Ovary (tissue), 10 donors: ENCODE results near the gene SLC22A25. TPM values are rescaled to one million over a fixed set of nuclear protein-coding genes. Genes with fewer than 3 reads are reported as not detected.

Source experiments
- DNase-seq, 5 donors: peaks; one replicate each; pipeline ENCODE4 v3.0.0-alpha.2; 2019 to 2020
- H3K27ac ChIP-seq, 2 donors: fragments of 200-600 bp; one replicate each; pipeline versions ENCODE4 v1.5.1 to v1.8.0; 2019 to 2022
- H3K27me3 ChIP-seq: fragments of 200-600 bp; one replicate; pipeline ENCODE4 v1.8.0; 2022
- H3K36me3 ChIP-seq: fragments of 200-600 bp; sonication (generic); one replicate; pipeline ENCODE4 v1.5.1; 2019
- H3K4me1 ChIP-seq: one replicate; pipeline ENCODE4 v1.8.1; 2013; ENCODE audit warnings: mild to moderate bottlenecking, moderate library complexity; ENCODE audit not compliant: insufficient read depth
- H3K4me3 ChIP-seq: fragments of 200-600 bp; sonication (generic); one replicate; pipeline ENCODE4 v1.5.1; 2017
- H3K9me3 ChIP-seq, 2 donors: fragments of 200-600 bp in 1 of 2; sonication (generic) in 1 of 2; one replicate each; pipeline versions ENCODE4 v1.5.1 to v1.8.1; 2013 to 2019; ENCODE audit warnings: mild to moderate bottlenecking in 1 of 2, moderate library complexity in 1 of 2
- EP300 ChIP-seq: sonication (generic); formaldehyde crosslinking; IDR thresholded peaks from one replicate; pipeline ENCODE4 v1.6.1; 2017; ENCODE audit warnings: antibody characterized with exemption
- POLR2A ChIP-seq: fragments of 450-650 bp; IDR thresholded peaks from one replicate; pipeline ENCODE4 v1.6.1; 2017; ENCODE audit warnings: antibody characterized with exemption, mild to moderate bottlenecking, moderate library complexity
- WGBS, 3 donors: extraction: QIAGEN DNeasy Blood & Tissue Kit in 1 of 3; methylation state at CpG; one replicate each; pipeline versions ENCODE4 v1.1.5 to v1.1.7; 2013 to 2017; 5-methylcytosine and 5-hydroxymethylcytosine counted together
- intact Hi-C, 4 donors: fragments of 100-400 bp; cut with DNase I; formaldehyde crosslinking; loops; one replicate each; pipeline versions ENCODE4 v1.11.0 to v1.15.1; 2022 to 2023
- long read RNA-seq, 3 donors: library from polyadenylated mRNA in 2 of 3; unstranded in 2 of 3; transcript quantifications; one replicate each; pipeline ENCODE4 v2.0.0 and lab custom pipeline, GENCODE V29; 2021 to 2026
- polyA plus RNA-seq, 2 donors: library from polyadenylated mRNA; stranded (reverse); fragments of 200-250 nt in 1 of 2; fragments of 350-450 nt in 1 of 2; fragmentation: Illumina TruSeq in 1 of 2; extraction: RNeasy Lipid Tissue Mini Kit (QIAGEN cat#74804) in 1 of 2; gene quantifications; one replicate each; pipeline ENCODE4 v1.2.3, GENCODE V29; 2013 to 2014
- total RNA-seq, 7 donors: library from RNA; depleted of rRNA in 2 of 7; stranded (reverse); fragments of >200 nt in 2 of 7; fragmentation: NEBNext Ultra II Directional in 3 of 7; extraction: Animal tissue kit (Norgen Biotek cat#: 25700) in 3 of 7; gene quantifications; one replicate each; pipeline versions ENCODE4 v1.1.0 to v1.2.4, GENCODE V29; 2016 to 2023
- TF ChIP-seq, protein P1 (sequence below), 3 donors: fragments of 450-650 bp in 2 of 3; fragments of 200-600 bp in 1 of 3; IDR thresholded peaks; one replicate each; pipeline versions ENCODE4 v1.5.1 to v1.8.0; 2016 to 2022; ENCODE audit warnings: antibody characterized with exemption in 3 of 3, mild to moderate bottlenecking in 1 of 3
- donor health status: DM: no; HTN: no; CAD: no; lungs with moderate emphysema.
- donor health status: DM: no; HTN: no; CAD: no.
- donor health status: Bipolar disorder and iron deficiency.
- donor health status: DM: yes; HTN: yes; CAD: no.
- donor health status: DM: no; HTN: no; CAD: no.
- donor health status: DM: yes; HTN: yes; CAD: no.

The SLC22A25 gene
- total RNA-seq (not detected), polyA plus RNA-seq (not detected)
- long read RNA-seq, donor 1, result 0 reads
- long read RNA-seq, donor 2, result 0 reads
- long read RNA-seq, donor 3, result 0 reads

DNA sequence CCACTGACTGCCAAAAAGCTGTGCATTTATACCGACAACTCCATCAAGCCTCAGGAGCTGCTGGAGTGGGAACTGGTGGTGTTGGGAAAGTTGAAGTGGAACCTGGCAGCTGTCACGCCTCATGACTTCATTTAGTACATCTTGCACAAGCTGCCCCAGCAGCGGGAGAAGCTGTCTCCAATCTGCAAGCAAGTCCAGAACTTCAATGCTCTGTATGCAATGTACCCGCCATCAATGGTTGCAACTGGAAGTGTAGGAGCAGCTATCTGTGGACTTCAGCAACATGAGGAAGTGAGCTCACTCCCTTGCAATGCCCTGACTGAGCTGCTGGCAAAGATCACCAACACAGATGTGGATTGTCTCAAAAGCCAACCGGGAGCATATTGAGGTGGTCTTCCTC lies at the start of gene SLC22A25:
Gene SLC22A25 (minus strand): TSS at position 67 of the 400 bp plus-strand sequence. CDS start 13,947 bp downstream, outside the sequence.
- TF ChIP-seq POLR2A (no peak), EP300 (no peak)
- TF ChIP-seq, protein P1, sequence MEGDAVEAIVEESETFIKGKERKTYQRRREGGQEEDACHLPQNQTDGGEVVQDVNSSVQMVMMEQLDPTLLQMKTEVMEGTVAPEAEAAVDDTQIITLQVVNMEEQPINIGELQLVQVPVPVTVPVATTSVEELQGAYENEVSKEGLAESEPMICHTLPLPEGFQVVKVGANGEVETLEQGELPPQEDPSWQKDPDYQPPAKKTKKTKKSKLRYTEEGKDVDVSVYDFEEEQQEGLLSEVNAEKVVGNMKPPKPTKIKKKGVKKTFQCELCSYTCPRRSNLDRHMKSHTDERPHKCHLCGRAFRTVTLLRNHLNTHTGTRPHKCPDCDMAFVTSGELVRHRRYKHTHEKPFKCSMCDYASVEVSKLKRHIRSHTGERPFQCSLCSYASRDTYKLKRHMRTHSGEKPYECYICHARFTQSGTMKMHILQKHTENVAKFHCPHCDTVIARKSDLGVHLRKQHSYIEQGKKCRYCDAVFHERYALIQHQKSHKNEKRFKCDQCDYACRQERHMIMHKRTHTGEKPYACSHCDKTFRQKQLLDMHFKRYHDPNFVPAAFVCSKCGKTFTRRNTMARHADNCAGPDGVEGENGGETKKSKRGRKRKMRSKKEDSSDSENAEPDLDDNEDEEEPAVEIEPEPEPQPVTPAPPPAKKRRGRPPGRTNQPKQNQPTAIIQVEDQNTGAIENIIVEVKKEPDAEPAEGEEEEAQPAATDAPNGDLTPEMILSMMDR (IDR thresholded peaks at IDR 0.05), result no peak
- no peaks in the 10 kb centered on the region for H3K27me3 ChIP-seq
- no peaks in the 10 kb centered on the region for H3K36me3 ChIP-seq
- H3K9me3 ChIP-seq, result no peaks in the 10 kb centered on the region
- DNase-seq, result no peak
- no peak within 1 kb of the TSS for H3K27ac ChIP-seq
- H3K4me3 ChIP-seq, result no peak within 1 kb of the TSS
- no peaks in the 10 kb centered on the region for H3K4me1 ChIP-seq
- intact Hi-C loops, result no loop called here
- WGBS, 3 donors, result 79 to 82% (median 80%) methylated on average over 5 of the region's 5 CpGs

DNA sequence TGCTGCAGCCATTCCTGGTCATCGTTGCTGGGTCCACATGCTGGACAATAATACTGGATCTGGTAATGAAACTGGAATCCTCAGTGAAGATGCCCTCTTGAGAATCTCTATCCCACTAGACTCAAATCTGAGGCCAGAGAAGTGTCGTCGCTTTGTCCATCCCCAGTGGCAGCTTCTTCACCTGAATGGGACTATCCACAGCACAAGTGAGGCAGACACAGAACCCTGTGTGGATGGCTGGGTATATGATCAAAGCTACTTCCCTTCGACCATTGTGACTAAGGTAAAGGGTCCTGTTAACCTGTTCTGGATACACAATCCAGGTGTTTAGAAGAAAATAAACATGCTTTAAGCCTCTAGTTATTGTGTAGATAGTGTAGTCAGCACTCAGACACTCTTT lies 46.9 kb upstream of the SLC22A25 start:
- Histone ChIP-seq H3K27ac (no peak overlapping the region), H3K36me3 (no peaks in the 10 kb centered on the region), H3K27me3 (no peaks in the 10 kb centered on the region), H3K9me3 (no peaks in the 10 kb centered on the region), H3K4me1 (no peaks in the 10 kb centered on the region), H3K4me3 (no peak overlapping the region)
- DNase-seq, result no peak
- TF ChIP-seq POLR2A (no peak), EP300 (no peak)
- TF ChIP-seq, protein P1 (IDR thresholded peaks at IDR 0.05), result no peak
- intact Hi-C loops, result no loop called here
- 80 to 90% (median 83%) methylated on average over 4 of the region's 4 CpGs for WGBS, 3 donors

DNA sequence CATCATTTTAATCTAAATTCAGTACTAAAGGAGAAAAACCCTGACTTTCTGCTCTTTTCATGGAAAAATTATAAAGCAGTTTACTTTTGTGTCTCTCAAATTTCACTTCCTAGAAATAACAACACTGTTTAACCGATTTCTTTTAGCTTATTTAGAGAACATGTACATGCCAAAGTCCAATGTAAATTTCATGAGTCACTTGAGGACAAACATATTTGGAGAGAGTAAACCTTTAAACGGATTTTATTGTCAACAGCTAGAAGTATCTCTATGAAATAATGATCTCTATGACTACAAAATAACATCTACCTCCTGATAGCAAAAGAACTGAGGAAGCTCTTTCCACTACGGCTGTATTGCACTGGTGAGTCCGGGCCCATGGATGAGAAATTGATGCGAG lies 46.3 kb upstream of the SLC22A25 start:
- Histone ChIP-seq H3K36me3 (no peaks in the 10 kb centered on the region), H3K4me3 (no peak overlapping the region), H3K27ac (no peak overlapping the region), H3K27me3 (no peaks in the 10 kb centered on the region), H3K4me1 (no peaks in the 10 kb centered on the region), H3K9me3 (no peaks in the 10 kb centered on the region)
- no peak for DNase-seq
- 51 to 68% (median 59%) methylated on average over 5 of the region's 5 CpGs for WGBS, 3 donors
- TF ChIP-seq, protein P1 (IDR thresholded peaks at IDR 0.05), result no peak
- TF ChIP-seq POLR2A, result no peak
- intact Hi-C loops, result no loop called here

DNA sequence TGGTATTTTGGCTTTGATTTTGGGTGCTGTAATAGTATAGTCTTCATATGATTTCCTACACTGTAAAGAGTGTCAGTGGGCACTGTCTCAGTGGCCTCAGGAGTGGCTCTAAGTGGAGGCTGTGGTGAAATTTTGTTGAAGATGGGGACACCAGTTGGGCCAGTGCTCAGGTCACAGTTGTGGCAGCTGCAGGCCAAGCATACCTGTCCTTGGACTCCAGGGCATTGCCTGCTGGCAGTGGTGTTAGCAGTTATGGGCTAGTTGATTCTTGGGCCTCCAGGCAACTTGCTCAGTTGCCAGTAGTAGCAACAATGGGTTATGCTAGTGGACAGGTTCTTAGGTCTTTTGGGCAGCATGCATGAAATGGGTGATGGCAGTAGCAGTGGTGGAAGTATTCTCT lies 39.2 kb upstream of the SLC22A25 start:
- TF ChIP-seq, protein P1 (IDR thresholded peaks at IDR 0.05), result no peak
- TF ChIP-seq EP300, result no peak
- no peak for TF ChIP-seq POLR2A
- Histone ChIP-seq H3K4me1 (no peaks in the 10 kb centered on the region), H3K4me3 (no peak overlapping the region), H3K36me3 (no peaks in the 10 kb centered on the region), H3K27ac (no peak overlapping the region), H3K27me3 (no peaks in the 10 kb centered on the region), H3K9me3 (no peaks in the 10 kb centered on the region)
- intact Hi-C loops, result no loop called here
- no peak for DNase-seq

DNA sequence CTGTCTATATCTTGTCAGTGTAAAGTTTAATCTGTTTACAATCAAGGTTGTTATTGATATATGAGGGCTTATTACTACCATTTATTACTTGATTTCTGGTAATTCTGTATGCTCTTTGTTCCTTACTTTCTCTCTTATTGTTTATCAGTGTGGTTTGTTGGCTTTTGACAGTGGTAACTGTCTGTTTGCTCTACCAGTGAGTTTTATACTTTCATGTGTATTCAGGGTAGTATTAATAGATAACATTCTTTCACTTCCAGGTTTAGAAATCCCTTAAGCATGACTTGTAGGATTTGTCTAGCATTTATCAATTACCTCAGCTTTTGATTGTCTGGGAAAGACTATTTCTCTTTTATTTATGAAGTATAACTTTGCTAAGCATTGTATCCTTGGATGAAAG lies 37.5 kb upstream of the SLC22A25 start:
- H3K27me3 ChIP-seq, result no peaks in the 10 kb centered on the region
- TF ChIP-seq, protein P1 (IDR thresholded peaks at IDR 0.05), result no peak
- no peak for TF ChIP-seq EP300
- no peak for TF ChIP-seq POLR2A
- H3K27ac ChIP-seq, result no peak overlapping the region
- no peaks in the 10 kb centered on the region for H3K36me3 ChIP-seq
- no peaks in the 10 kb centered on the region for H3K4me1 ChIP-seq
- DNase-seq, result no peak
- intact Hi-C loops, result no loop called here
- no peaks in the 10 kb centered on the region for H3K9me3 ChIP-seq
- H3K4me3 ChIP-seq, result no peak overlapping the region
